ENCODE measurements around the gene DNAJC4. TPM values are rescaled to one million over a fixed set of nuclear protein-coding genes. Genes with fewer than 3 reads are reported as not detected.

The DNAJC4 gene, protein sequence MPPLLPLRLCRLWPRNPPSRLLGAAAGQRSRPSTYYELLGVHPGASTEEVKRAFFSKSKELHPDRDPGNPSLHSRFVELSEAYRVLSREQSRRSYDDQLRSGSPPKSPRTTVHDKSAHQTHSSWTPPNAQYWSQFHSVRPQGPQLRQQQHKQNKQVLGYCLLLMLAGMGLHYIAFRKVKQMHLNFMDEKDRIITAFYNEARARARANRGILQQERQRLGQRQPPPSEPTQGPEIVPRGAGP
- 7.9 and 9.4 TPM in 2 replicates for total RNA-seq (2012; rRNA removed)

- Histone ChIP-seq H3K4me2 (ENCODE audit: low read length) (peak within 1 kb of the TSS; percentile 96), H3K9me3 (replicated peaks; ENCODE audit: low read length) (no peaks in the 10 kb centered on the region), H3K4me1 (ENCODE audit: control insufficient read depth, insufficient read depth, low read length) (peaks cover 44% of the 10 kb centered on the region), H3K4me3 (ENCODE audit: low read length) (peak within 1 kb of the TSS; percentile 83), H3K27me3 (ENCODE audit: control insufficient read depth, insufficient read depth, low read length) (no peaks in the 10 kb centered on the region), H3K36me3 (ENCODE audit: insufficient read depth, low read length) (peaks cover 4% of the 10 kb centered on the region), H3K9ac (ENCODE audit: low read depth, low read length) (peak within 1 kb of the TSS; percentile 87)
Observed at GRCh38 chr11:64230171-64230984, at the start of gene DNAJC4. Gene DNAJC4 (plus strand): TSS chr11:64230548. CDS start chr11:64230855, 307 bp downstream.

- Histone ChIP-seq H3K4me2 (ENCODE audit: low read length) (peak overlapping the region; percentile 61), H3K9me3 (replicated peaks; ENCODE audit: low read length) (no peaks in the 10 kb centered on the region), H3K4me1 (ENCODE audit: control insufficient read depth, insufficient read depth, low read length) (peaks cover 30% of the 10 kb centered on the region), H3K9ac (ENCODE audit: low read depth, low read length) (peak overlapping the region; percentile 21), H3K4me3 (ENCODE audit: low read length) (no peak overlapping the region), H3K36me3 (ENCODE audit: insufficient read depth, low read length) (no peaks in the 10 kb centered on the region), H3K27me3 (ENCODE audit: control insufficient read depth, insufficient read depth, low read length) (no peaks in the 10 kb centered on the region)
Observed at GRCh38 chr11:64180891-64181290, 49.5 kb upstream of the DNAJC4 start.

DNA sequence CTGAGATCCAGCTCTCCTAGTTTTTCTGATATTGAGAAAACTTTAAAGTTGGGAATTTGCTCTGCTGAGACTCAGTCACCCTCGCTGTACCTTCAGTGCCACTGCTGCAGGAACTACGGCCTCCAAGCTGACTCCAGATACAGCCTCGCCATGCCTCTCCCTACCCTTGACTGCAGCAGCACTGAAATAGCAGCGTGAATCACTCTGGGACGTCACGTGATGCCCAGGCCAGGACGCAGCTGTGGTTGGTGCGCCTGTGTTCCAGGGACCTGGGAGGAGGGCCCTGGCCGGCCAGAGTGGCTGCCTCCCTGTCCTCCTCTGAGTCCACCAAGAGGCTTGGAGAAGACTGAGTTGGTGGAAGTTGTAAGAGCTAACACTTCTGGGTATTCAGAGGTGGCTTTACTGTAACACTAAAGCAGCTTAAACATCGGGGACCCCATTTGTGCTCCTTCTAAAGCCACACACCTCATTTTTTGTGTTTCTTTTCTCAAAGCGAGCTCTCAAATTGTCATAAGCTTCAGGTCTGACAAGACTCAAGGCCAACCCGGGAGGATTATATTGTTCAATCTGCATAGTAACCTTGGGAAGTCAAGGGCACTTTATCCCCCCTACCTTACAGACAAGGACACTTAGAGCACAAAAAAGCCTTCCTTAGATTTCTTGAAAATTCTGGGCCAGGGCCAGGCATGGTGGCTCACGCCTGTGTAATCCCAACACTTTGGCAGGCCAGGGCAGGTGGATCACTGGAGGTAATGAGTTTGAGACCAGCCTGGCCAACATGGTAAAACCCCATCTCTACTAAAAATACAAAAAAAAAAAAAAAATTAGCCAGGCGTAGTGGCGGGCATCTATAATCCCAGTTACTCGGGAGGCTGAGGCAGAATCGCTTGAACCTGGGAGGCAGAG, 48.6 kb upstream of the DNAJC4 start:
- no peak overlapping the region for H3K4me3 ChIP-seq (ENCODE audit: low read length)

GRCh38 chr11:64183890-64184289, 46.5 kb upstream of the DNAJC4 start:
- no peaks in the 10 kb centered on the region for H3K27me3 ChIP-seq (ENCODE audit: control insufficient read depth, insufficient read depth, low read length)
- H3K9me3 ChIP-seq (replicated peaks; ENCODE audit: low read length), result no peaks in the 10 kb centered on the region
- no peak overlapping the region for H3K4me2 ChIP-seq (ENCODE audit: low read length)
- no peak overlapping the region for H3K4me3 ChIP-seq (ENCODE audit: low read length)
- no peak overlapping the region for H3K9ac ChIP-seq (ENCODE audit: low read depth, low read length)
- H3K4me1 ChIP-seq (ENCODE audit: control insufficient read depth, insufficient read depth, low read length), result peaks cover 30% of the 10 kb centered on the region
- peaks cover 5% of the 10 kb centered on the region for H3K36me3 ChIP-seq (ENCODE audit: insufficient read depth, low read length)

More for the DNA sequence above, 48.6 kb upstream of the DNAJC4 start:
- H3K9me3 ChIP-seq (replicated peaks; ENCODE audit: low read length), result no peaks in the 10 kb centered on the region
- H3K4me2 ChIP-seq (ENCODE audit: low read length), result peak overlapping the region; percentile 61
- peaks cover 30% of the 10 kb centered on the region for H3K4me1 ChIP-seq (ENCODE audit: control insufficient read depth, insufficient read depth, low read length)
- no peaks in the 10 kb centered on the region for H3K27me3 ChIP-seq (ENCODE audit: control insufficient read depth, insufficient read depth, low read length)
- H3K36me3 ChIP-seq (ENCODE audit: insufficient read depth, low read length), result no peaks in the 10 kb centered on the region
- H3K9ac ChIP-seq (ENCODE audit: low read depth, low read length), result peak overlapping the region; percentile 22

- H3K4me2 ChIP-seq (ENCODE audit: low read length), result peak overlapping the region; percentile 84
- H3K4me1 ChIP-seq (ENCODE audit: control insufficient read depth, insufficient read depth, low read length), result peaks cover 30% of the 10 kb centered on the region
- peak overlapping the region; percentile 78 for H3K4me3 ChIP-seq (ENCODE audit: low read length)
- no peaks in the 10 kb centered on the region for H3K27me3 ChIP-seq (ENCODE audit: control insufficient read depth, insufficient read depth, low read length)
- H3K36me3 ChIP-seq (ENCODE audit: insufficient read depth, low read length), result peaks cover 10% of the 10 kb centered on the region
- H3K9ac ChIP-seq (ENCODE audit: low read depth, low read length), result peak overlapping the region; percentile 88
- no peaks in the 10 kb centered on the region for H3K9me3 ChIP-seq (replicated peaks; ENCODE audit: low read length)
Observed at GRCh38 chr11:64185175-64185692, 45.1 kb upstream of the DNAJC4 start.

DNA sequence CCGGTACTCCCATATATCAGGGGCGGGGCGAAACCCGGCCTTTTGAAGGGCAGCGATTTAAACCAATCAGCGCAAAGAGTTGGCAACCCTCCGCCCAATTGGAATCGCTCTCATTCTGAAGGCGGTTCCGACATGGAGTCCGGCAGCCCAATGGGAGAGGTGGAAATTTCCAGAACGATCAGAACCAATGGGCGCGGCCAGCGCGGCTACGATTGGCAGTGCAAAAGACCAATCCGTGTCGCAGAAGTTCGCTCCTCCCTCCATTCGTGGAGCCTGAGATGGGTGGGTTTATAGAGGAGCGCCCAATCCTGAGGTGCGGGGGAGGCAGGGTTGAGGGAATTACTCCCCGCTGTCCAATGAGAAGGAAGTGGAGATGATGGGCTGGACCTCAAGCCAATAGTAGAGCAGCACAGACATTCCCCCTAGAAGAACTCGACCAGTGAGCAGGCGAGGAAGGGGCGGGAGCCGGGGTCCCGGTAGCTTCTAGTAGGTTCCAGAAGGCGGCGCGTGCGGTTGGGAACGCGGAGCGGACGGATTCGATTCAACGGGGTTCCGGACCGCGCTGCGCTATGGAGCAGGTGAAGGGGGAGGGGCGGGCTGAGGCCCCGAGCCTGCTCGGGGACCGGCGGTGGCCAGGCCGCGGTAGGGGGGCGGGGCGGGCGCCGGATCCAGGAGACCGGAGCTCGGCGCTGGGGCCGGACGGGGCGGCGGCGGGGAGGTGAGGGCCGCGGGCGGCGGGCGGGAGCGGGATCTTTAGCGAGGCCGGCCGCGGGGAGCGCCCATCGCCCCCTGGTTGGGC, 44.5 kb upstream of the DNAJC4 start, which contains the start of gene STIP1:
STIP1 (plus strand) TSS at position 479 of the 799 bp plus-strand sequence; CDS start at position 570, 91 bp downstream.
- Histone ChIP-seq H3K4me2 (ENCODE audit: low read length) (peak within 1 kb of the TSS; percentile 84), H3K4me1 (ENCODE audit: control insufficient read depth, insufficient read depth, low read length) (peaks cover 25% of the 10 kb centered on the region), H3K36me3 (ENCODE audit: insufficient read depth, low read length) (peaks cover 10% of the 10 kb centered on the region), H3K9me3 (replicated peaks; ENCODE audit: low read length) (no peaks in the 10 kb centered on the region), H3K27me3 (ENCODE audit: control insufficient read depth, insufficient read depth, low read length) (no peaks in the 10 kb centered on the region), H3K4me3 (ENCODE audit: low read length) (peak within 1 kb of the TSS; percentile 78), H3K9ac (ENCODE audit: low read depth, low read length) (peak within 1 kb of the TSS; percentile 88)

DNA sequence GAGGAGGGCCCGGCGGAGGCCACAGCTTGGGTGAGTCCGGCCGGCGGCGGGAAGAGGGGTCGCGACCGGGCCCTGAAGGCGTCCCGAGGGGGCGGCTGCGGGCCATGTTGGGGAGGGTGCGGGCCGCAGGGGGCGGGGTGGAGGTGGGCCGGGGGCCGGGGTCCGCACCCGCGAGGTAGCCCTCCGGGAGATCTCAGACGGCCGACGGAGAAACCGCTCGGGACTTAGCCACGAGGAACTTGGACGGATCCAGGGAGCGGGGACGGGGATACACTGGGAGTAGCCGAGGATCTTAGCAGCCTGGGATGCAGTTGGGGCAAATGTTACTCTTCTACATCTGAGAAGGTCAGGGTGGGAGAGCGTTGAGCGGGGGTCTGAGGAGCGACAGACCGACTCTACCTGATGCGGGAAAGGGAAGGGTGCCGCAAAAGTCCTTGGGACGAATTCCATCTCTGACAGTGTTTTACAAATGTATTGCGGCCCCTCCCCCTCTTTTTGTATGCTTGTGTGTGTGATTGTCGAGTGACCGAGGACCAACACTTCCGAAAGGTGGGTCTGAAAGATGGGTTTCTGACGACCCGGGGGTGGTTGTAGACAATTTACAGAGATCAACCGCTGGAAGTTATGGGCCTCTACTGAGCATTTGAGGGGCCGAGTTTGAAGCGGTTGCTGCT, 43.7 kb upstream of the DNAJC4 start:
- Histone ChIP-seq H3K9ac (ENCODE audit: low read depth, low read length) (no peak overlapping the region), H3K4me3 (ENCODE audit: low read length) (no peak overlapping the region), H3K27me3 (ENCODE audit: control insufficient read depth, insufficient read depth, low read length) (no peaks in the 10 kb centered on the region), H3K9me3 (replicated peaks; ENCODE audit: low read length) (no peaks in the 10 kb centered on the region), H3K36me3 (ENCODE audit: insufficient read depth, low read length) (peaks cover 10% of the 10 kb centered on the region), H3K4me1 (ENCODE audit: control insufficient read depth, insufficient read depth, low read length) (peaks cover 19% of the 10 kb centered on the region), H3K4me2 (ENCODE audit: low read length) (no peak overlapping the region)

- H3K9me3 ChIP-seq (replicated peaks; ENCODE audit: low read length), result no peaks in the 10 kb centered on the region
- H3K36me3 ChIP-seq (ENCODE audit: insufficient read depth, low read length), result peaks cover 61% of the 10 kb centered on the region
- H3K4me2 ChIP-seq (ENCODE audit: low read length), result no peak overlapping the region
- no peak overlapping the region for H3K9ac ChIP-seq (ENCODE audit: low read depth, low read length)
- no peaks in the 10 kb centered on the region for H3K4me1 ChIP-seq (ENCODE audit: control insufficient read depth, insufficient read depth, low read length)
- H3K27me3 ChIP-seq (ENCODE audit: control insufficient read depth, insufficient read depth, low read length), result no peaks in the 10 kb centered on the region
- H3K4me3 ChIP-seq (ENCODE audit: low read length), result no peak overlapping the region
Observed at GRCh38 chr11:64192434-64192833, 37.9 kb upstream of the DNAJC4 start.

DNA sequence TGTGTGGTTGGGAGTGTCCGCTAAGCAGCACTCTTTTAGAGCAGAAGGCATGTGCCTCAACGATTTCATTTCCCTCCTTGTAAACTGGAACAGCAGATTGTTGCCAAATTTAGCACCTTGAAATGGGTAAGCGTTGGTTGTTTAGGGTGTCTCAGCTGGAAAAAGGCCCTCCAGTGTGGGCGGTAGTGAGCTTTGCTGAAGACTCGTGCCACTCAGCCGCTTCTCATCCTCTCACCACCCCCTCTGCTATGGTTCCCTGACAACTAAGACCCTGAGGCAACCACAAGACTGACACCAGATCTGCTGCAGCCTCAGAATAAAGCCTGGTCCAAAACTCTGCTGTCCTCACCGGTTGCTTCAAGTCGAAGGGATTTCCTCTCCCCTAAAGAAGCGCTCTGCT, 33.7 kb upstream of the DNAJC4 start:
- no peak overlapping the region for H3K4me2 ChIP-seq (ENCODE audit: low read length)
- H3K36me3 ChIP-seq (ENCODE audit: insufficient read depth, low read length), result peaks cover 84% of the 10 kb centered on the region
- no peaks in the 10 kb centered on the region for H3K27me3 ChIP-seq (ENCODE audit: control insufficient read depth, insufficient read depth, low read length)
- H3K4me3 ChIP-seq (ENCODE audit: low read length), result no peak overlapping the region
- H3K4me1 ChIP-seq (ENCODE audit: control insufficient read depth, insufficient read depth, low read length), result no peaks in the 10 kb centered on the region
- H3K9ac ChIP-seq (ENCODE audit: low read depth, low read length), result no peak overlapping the region
- H3K9me3 ChIP-seq (replicated peaks; ENCODE audit: low read length), result no peaks in the 10 kb centered on the region

- no peak overlapping the region for H3K4me3 ChIP-seq (ENCODE audit: low read length)
- no peak overlapping the region for H3K9ac ChIP-seq (ENCODE audit: low read depth, low read length)
- no peak overlapping the region for H3K4me2 ChIP-seq (ENCODE audit: low read length)
- no peaks in the 10 kb centered on the region for H3K4me1 ChIP-seq (ENCODE audit: control insufficient read depth, insufficient read depth, low read length)
- peaks cover 86% of the 10 kb centered on the region for H3K36me3 ChIP-seq (ENCODE audit: insufficient read depth, low read length)
- H3K9me3 ChIP-seq (replicated peaks; ENCODE audit: low read length), result no peaks in the 10 kb centered on the region
- H3K27me3 ChIP-seq (ENCODE audit: control insufficient read depth, insufficient read depth, low read length), result no peaks in the 10 kb centered on the region
Observed at GRCh38 chr11:64198511-64198910, 31.8 kb upstream of the DNAJC4 start.
